ENCODE results near the gene ANOS1. TPM values are rescaled to one million over a fixed set of nuclear protein-coding genes. Genes with fewer than 3 reads are reported as not detected.

ANOS1 gene
- total RNA-seq, 2 donors from 2014 or later, result 3.6 to 6.0 TPM

GRCh38 chrX:8663325-8663724 is 68.6 kb downstream of the ANOS1 start:
- no peak overlapping the region for H3K4me3 ChIP-seq
- no peak for TF ChIP-seq CTCF (IDR thresholded peaks at IDR 0.05)
- no peak overlapping the region for H3K27ac ChIP-seq
- H3K36me3 ChIP-seq, result no peaks in the 10 kb centered on the region
- H3K4me1 ChIP-seq, result no peaks in the 10 kb centered on the region
- H3K27me3 ChIP-seq, result no peaks in the 10 kb centered on the region
- no peak for DNase-seq (ENCODE audit: low spot score)
- H3K9me3 ChIP-seq, result no peaks in the 10 kb centered on the region

GRCh38 chrX:8657883-8658282 is 74.1 kb downstream of the ANOS1 start:
- no peak overlapping the region for H3K27ac ChIP-seq

GRCh38 chrX:8653956-8654355 is 78.0 kb downstream of the ANOS1 start:
- H3K9me3 ChIP-seq, result no peaks in the 10 kb centered on the region
- no peak overlapping the region for H3K4me3 ChIP-seq
- no peaks in the 10 kb centered on the region for H3K27me3 ChIP-seq
- no peaks in the 10 kb centered on the region for H3K4me1 ChIP-seq
- no peak for DNase-seq (ENCODE audit: low spot score)
- H3K36me3 ChIP-seq, result no peaks in the 10 kb centered on the region
- TF ChIP-seq CTCF (IDR thresholded peaks at IDR 0.05), result no peak
- no peak overlapping the region for H3K27ac ChIP-seq

More at GRCh38 chrX:8657883-8658282, 74.1 kb downstream of the ANOS1 start:
- DNase-seq (ENCODE audit: low spot score), result no peak
- Histone ChIP-seq H3K4me3 (no peak overlapping the region), H3K27me3 (no peaks in the 10 kb centered on the region), H3K9me3 (no peaks in the 10 kb centered on the region), H3K4me1 (no peaks in the 10 kb centered on the region), H3K36me3 (no peaks in the 10 kb centered on the region)
- no peak for TF ChIP-seq CTCF (IDR thresholded peaks at IDR 0.05)

GRCh38 chrX:8649969-8650368 is 82.0 kb downstream of the ANOS1 start:
- Histone ChIP-seq H3K4me1 (no peaks in the 10 kb centered on the region), H3K27ac (no peak overlapping the region), H3K36me3 (no peaks in the 10 kb centered on the region), H3K4me3 (no peak overlapping the region), H3K27me3 (no peaks in the 10 kb centered on the region), H3K9me3 (no peaks in the 10 kb centered on the region)
- no peak for TF ChIP-seq CTCF (IDR thresholded peaks at IDR 0.05)
- no peak for DNase-seq (ENCODE audit: low spot score)

- DNase-seq (ENCODE audit: low spot score), result no peak
- no peak for TF ChIP-seq CTCF (IDR thresholded peaks at IDR 0.05)
Measured at GRCh38 chrX:8647176-8647575, 84.8 kb downstream of the ANOS1 start.

GRCh38 chrX:8639949-8640475 is 91.9 kb downstream of the ANOS1 start:
- Histone ChIP-seq H3K4me1 (no peaks in the 10 kb centered on the region), H3K4me3 (no peak overlapping the region), H3K36me3 (no peaks in the 10 kb centered on the region), H3K27me3 (no peaks in the 10 kb centered on the region), H3K9me3 (no peaks in the 10 kb centered on the region), H3K27ac (no peak overlapping the region)
- TF ChIP-seq CTCF (IDR thresholded peaks at IDR 0.05), result no peak
- DNase-seq (ENCODE audit: low spot score), result no peak

More at GRCh38 chrX:8647176-8647575, 84.8 kb downstream of the ANOS1 start:
- Histone ChIP-seq H3K36me3 (no peaks in the 10 kb centered on the region), H3K27ac (no peak overlapping the region), H3K4me1 (no peaks in the 10 kb centered on the region), H3K4me3 (no peak overlapping the region), H3K27me3 (no peaks in the 10 kb centered on the region), H3K9me3 (no peaks in the 10 kb centered on the region)
